ENCODE measurements around the gene PACRG. TPM values are rescaled to one million over a fixed set of nuclear protein-coding genes. Genes with fewer than 3 reads are reported as not detected.

Gene PACRG
- total and polyA plus RNA-seq, 2 of the 8 experiments (the other 6 are each of a cell fraction or from before 2014, with no cell fraction given) = 0.44 to 0.54 TPM

DNA sequence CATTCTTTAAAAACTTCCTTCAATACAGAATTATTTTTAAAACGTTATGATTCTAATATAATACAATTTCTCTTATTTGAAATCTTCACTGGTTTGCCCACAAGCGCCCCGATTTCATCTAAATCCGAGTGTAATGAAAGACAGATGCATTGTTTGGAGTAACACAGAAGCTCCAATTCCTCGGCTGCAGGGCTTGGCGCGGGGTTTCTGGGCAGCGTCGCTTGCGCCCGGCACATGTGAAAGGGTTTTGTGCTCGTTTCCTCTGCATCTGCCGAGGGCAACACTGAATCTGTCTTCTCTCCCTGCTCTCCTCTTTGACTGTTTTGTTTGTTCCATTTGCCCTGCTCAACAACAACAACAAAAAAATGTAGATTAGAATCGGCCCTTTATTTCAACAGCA, 438.1 kb downstream of the PACRG start (continued):
- TF ChIP-seq CHD1 (IDR thresholded peaks at IDR 0.05; ENCODE audit: low read depth, low read length) (no peak), CBX5 (IDR thresholded peaks at IDR 0.05; ENCODE audit: low read depth, low read length) (no peak), TAF1 (IDR thresholded peaks at IDR 0.05; ENCODE audit: low read depth, low read length) (no peak), ZNF274 (IDR thresholded peaks at IDR 0.05; ENCODE audit: borderline replicate concordance, extremely low read depth, low read length) (no peak), EZH2 (IDR thresholded peaks at IDR 0.05; ENCODE audit: low read depth, low read length, severe bottlenecking) (no peak)
